ENCODE data around the gene CCDC183.
A peak's percentile ranks its signal among the peaks of the same experiment; 100 is the strongest.
"Not testable (repeated sequence)": the region's sequence is repeated elsewhere in the genome, so short reads cannot be mapped to it uniquely, and the experiment has no call there.

The CCDC183 gene

DNA sequence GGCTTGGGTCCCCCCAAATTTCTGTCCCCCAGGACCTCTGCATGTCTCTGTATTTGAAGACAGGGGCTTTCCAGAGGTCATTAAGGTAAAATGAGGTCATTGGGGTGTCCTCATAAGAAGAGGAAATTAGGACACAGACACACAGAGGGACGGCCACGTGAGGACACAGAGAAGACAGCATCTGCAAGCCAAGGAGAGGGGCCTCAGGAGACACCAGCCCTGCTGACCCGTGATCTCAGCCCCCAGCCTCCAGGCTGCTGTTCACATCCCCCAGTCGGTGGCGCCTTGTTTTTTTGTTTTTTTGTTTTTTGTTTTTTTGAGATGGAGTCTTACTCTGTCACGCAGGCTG, 1.2 kb upstream of the CCDC183 start:
- Mint-ChIP-seq H3K27me3 (peaks cover 3% of the 10 kb centered on the region), H3K36me3 (ENCODE audit: low read depth) (peaks cover 18% of the 10 kb centered on the region), H3K4me1 (ENCODE audit: low read depth) (peaks cover 28% of the 10 kb centered on the region), H3K4me3 (no peak overlapping the region), H3K27ac (no peak overlapping the region), H3K9me3 (no peaks in the 10 kb centered on the region)
- DNase-seq: no peak

- Mint-ChIP-seq H3K4me1 (ENCODE audit: low read depth) (peaks cover 36% of the 10 kb centered on the region), H3K27me3 (peaks cover 11% of the 10 kb centered on the region), H3K36me3 (ENCODE audit: low read depth) (peaks cover 18% of the 10 kb centered on the region)
- H3K9me3 Mint-ChIP-seq, H3K4me3 Mint-ChIP-seq, DNase-seq, H3K27ac Mint-ChIP-seq: not testable (repeated sequence)
Measured at GRCh38 chr9:136796775-136797347, 723 bp downstream of the CCDC183 start.

DNA sequence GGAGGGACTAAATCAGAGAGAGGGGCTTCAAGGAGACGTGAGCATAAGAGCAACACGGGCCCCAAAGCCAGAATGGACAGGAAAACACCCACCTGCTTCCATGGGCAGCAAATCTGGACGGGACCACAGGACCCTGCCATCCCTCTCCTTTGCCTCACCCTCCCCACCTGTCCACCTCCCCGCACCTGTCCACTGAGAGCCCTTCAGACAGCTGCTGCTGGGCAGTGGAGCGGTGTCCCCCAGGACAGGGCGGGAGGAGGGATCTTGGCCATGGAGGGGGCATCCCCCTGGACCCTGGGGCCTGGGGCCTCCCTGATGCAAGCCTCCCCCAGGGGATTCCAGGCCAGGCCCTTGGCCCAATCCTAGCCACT, 2.6 kb downstream of the CCDC183 start:
- DNase-seq: no peak
- Mint-ChIP-seq H3K4me1 (ENCODE audit: low read depth) (peaks cover 26% of the 10 kb centered on the region), H3K9me3 (no peaks in the 10 kb centered on the region), H3K4me3 (no peak overlapping the region), H3K27me3 (peaks cover 16% of the 10 kb centered on the region), H3K36me3 (ENCODE audit: low read depth) (peaks cover 3% of the 10 kb centered on the region), H3K27ac (no peak overlapping the region)

GRCh38 chr9:136799079-136799853, 3.1 kb downstream of the CCDC183 start:
- Mint-ChIP-seq H3K4me1 (ENCODE audit: low read depth) (peaks cover 26% of the 10 kb centered on the region), H3K27me3 (peaks cover 16% of the 10 kb centered on the region), H3K9me3 (no peaks in the 10 kb centered on the region), H3K27ac (no peak overlapping the region), H3K4me3 (no peak overlapping the region), H3K36me3 (ENCODE audit: low read depth) (peaks cover 6% of the 10 kb centered on the region)
- DNase-seq: no peak

DNA sequence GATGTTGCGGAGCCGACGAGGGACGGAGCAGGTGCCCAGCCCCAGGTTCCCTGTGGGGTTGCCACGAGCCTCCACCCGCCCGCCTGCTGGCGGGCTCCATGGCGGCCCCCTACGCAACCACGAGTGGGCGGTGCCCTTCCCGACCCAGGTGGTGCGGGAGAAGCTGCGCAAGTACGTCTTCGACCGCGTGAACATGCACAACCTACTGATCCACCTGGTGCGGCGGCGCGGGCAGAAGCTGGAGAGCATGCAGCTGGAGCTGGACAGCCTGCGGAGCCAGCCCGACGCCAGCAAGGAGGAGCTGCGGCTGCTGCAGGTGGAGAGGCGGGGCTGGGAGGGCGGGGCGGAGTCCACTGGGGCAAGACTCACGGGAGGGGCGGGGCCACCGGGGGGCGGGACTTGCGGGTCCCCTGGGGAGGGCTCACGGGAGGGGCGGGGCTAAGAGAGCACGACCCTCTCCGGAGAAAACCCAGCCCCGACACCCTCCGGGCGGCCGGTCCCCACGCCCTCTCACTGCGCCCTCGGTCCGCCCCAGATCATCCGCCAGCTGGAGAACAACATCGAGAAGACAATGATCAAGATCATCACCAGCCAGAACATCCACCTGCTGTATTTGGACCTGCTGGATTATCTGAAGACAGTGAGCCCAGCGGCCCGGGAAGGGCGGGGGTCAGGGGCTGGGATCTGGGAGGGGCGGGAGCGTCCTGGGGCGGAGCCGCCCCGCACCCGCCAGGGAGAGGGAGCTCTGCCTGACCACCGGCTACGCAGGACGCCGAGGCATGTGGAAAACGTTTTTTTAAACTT, 3.9 kb downstream of the CCDC183 start:
- Mint-ChIP-seq H3K9me3 (no peaks in the 10 kb centered on the region), H3K27me3 (peaks cover 16% of the 10 kb centered on the region), H3K36me3 (ENCODE audit: low read depth) (peaks cover 4% of the 10 kb centered on the region), H3K4me1 (ENCODE audit: low read depth) (peaks cover 26% of the 10 kb centered on the region), H3K4me3 (peak overlapping the region; percentile 75), H3K27ac (peak overlapping the region; percentile 71)
- peak; percentile 92 for DNase-seq

GRCh38 chr9:136802321-136802720, 6.2 kb downstream of the CCDC183 start:
- H3K4me1 Mint-ChIP-seq (ENCODE audit: low read depth): peaks cover 30% of the 10 kb centered on the region
- no peak overlapping the region for H3K27ac Mint-ChIP-seq
- H3K36me3 Mint-ChIP-seq (ENCODE audit: low read depth): peaks cover 11% of the 10 kb centered on the region
- peaks cover 14% of the 10 kb centered on the region for H3K27me3 Mint-ChIP-seq
- DNase-seq: no peak
- no peak overlapping the region for H3K4me3 Mint-ChIP-seq
- no peaks in the 10 kb centered on the region for H3K9me3 Mint-ChIP-seq

GRCh38 chr9:136803009-136803550, 6.9 kb downstream of the CCDC183 start:
- H3K9me3 Mint-ChIP-seq, DNase-seq, H3K4me3 Mint-ChIP-seq, H3K27ac Mint-ChIP-seq: not testable (repeated sequence)
- Mint-ChIP-seq H3K27me3 (peaks cover 14% of the 10 kb centered on the region), H3K36me3 (ENCODE audit: low read depth) (peaks cover 11% of the 10 kb centered on the region), H3K4me1 (ENCODE audit: low read depth) (peaks cover 30% of the 10 kb centered on the region)

DNA sequence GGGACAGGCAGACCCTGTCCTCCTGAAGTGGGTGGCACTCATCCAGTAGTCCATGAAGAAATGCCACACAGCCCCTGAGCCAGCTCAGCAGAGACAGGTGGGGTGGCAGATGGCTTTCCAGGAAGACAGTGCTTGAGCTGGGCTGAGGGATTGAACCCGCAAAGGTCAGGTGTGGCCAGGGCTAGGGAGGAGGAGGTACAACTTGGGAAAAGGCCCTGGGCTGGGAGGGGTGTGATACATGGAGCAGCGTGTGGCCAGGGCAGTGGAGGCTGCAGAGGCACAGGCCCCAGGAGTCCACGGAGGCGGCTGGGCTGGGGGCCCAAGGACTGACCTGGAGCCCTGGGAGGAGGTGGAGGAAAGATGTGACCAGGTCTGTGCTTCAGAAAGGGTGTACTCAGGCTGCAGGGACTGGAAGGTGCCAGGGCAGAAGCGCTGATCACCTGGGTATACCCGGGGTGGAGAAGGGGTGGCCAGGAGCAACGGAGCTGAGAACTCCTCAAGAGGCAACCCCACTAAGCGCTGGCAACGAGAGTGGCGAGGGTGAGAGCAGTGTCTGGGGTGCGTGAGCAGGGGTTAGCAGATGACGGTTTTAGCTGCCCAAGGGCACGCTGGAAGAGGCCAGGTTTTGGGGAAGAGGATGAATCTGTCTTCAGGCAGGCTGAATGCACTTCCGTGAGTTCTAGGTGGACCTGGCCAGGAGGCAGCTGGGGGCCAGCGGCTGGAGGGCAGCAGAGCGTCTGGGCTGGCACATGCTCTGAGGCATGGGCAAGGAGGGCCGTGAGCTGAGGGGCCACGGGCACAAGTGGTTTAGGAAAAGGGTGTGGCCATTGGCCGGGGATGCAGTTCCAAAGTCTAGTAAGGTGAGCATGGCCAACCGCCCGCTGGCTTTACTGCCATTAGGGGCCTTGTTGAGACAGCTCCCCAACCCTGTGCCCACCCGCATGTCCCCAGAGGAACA, 7.7 kb downstream of the CCDC183 start:
- Mint-ChIP-seq H3K36me3 (ENCODE audit: low read depth) (peaks cover 14% of the 10 kb centered on the region), H3K4me3 (no peak overlapping the region), H3K4me1 (ENCODE audit: low read depth) (peaks cover 30% of the 10 kb centered on the region), H3K9me3 (no peaks in the 10 kb centered on the region), H3K27me3 (peaks cover 14% of the 10 kb centered on the region), H3K27ac (no peak overlapping the region)
- peak; percentile 27 for DNase-seq

DNA sequence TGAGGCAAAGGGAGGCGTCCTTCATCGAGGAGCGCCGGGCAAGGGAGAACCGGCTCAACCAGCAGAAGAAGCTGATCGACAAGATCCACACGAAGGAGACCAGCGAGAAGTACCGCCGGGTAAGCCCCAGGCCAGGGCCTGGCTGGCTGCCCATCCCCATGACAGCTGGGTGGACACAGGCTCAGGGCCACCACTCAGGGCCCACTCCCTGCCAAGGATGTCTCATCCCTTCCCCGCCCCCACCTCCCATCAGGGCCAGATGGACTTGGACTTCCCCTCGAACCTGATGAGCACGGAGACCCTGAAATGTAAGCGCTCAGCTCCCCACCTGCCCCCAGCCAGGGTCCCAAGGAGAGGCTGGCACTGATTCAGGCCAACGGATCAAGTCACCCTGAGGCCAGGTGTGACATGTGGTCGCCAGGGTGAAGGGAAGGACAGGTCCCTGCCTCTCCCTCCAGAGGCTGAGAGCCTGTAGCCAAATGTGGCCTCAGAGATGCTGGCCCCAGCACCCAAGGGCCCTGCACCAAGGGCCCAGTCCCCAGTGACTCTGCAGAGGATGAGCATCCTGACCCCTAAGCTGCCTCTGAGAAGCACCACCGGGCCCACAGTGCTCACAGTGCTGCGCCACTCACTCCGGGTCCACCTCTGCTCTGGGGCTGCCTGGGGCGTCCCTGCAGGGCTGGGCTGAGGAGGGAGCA, 8.5 kb downstream of the CCDC183 start:
- H3K27me3 Mint-ChIP-seq: peaks cover 14% of the 10 kb centered on the region

DNA sequence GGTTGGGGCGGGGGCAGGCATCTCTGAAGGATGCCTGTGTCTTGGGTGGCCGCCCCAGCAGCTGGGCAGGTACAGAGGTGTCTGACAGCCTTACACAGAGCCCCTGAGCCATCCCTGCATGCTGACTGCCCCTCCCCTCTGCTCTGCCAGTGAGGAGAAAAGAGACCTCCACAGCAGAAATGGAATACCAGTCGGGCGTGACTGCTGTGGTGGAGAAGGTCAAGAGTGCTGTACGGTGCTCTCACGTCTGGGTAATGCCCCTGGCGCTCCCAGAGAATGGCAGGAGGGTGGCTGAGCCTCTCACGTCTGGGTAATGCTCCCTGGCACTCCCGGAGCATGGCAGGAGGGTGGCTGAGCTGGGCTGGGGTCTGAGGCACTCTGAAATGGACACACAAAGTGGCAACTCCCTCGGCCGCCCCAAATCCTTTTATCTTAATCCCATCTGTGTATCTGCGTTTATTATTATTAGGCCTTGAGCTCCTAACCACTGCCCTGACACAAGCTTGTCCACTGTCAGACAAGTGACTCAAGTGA, 9.1 kb downstream of the CCDC183 start:
- Mint-ChIP-seq H3K9me3 (no peaks in the 10 kb centered on the region), H3K27me3 (peaks cover 11% of the 10 kb centered on the region), H3K4me1 (ENCODE audit: low read depth) (peaks cover 38% of the 10 kb centered on the region), H3K27ac (no peak overlapping the region), H3K36me3 (ENCODE audit: low read depth) (peaks cover 28% of the 10 kb centered on the region), H3K4me3 (no peak overlapping the region)
- no peak for DNase-seq

More for the DNA sequence above, 8.5 kb downstream of the CCDC183 start:
- Mint-ChIP-seq H3K9me3 (no peaks in the 10 kb centered on the region), H3K4me1 (ENCODE audit: low read depth) (peaks cover 36% of the 10 kb centered on the region), H3K27ac (no peak overlapping the region), H3K4me3 (no peak overlapping the region), H3K36me3 (ENCODE audit: low read depth) (peaks cover 22% of the 10 kb centered on the region)
- no peak for DNase-seq

- Mint-ChIP-seq H3K27me3 (peaks cover 6% of the 10 kb centered on the region), H3K4me1 (ENCODE audit: low read depth) (peaks cover 33% of the 10 kb centered on the region), H3K27ac (no peak overlapping the region), H3K36me3 (ENCODE audit: low read depth) (peaks cover 33% of the 10 kb centered on the region), H3K4me3 (peak overlapping the region; percentile 87), H3K9me3 (no peaks in the 10 kb centered on the region)
- DNase-seq: no peak
Measured at GRCh38 chr9:136806067-136806466, 9.9 kb downstream of the CCDC183 start.

GRCh38 chr9:136806631-136807201, 10.6 kb downstream of the CCDC183 start:
- Mint-ChIP-seq H3K27ac (peak overlapping the region; percentile 93), H3K27me3 (peaks cover 6% of the 10 kb centered on the region), H3K4me3 (peak overlapping the region; percentile 87), H3K4me1 (ENCODE audit: low read depth) (peaks cover 31% of the 10 kb centered on the region), H3K36me3 (ENCODE audit: low read depth) (peaks cover 40% of the 10 kb centered on the region), H3K9me3 (no peaks in the 10 kb centered on the region)
- DNase-seq: peak; percentile 28

Measured in activated T-cell treated with anti-CD3 and anti-CD28 coated beads, Interleukin-2, amount 50 U/mL, for 24 hours (primary cell).